KMS-11 (cell line): ENCODE data around the gene UBE2H.
"Not testable (repeated sequence)": the region's sequence is repeated elsewhere in the genome, so short reads cannot be mapped to it uniquely, and the experiment has no call there.

Experiments
- H2AFZ ChIP-seq: fragments of 200-600 bp; sonication (generic); 2 replicates; pipeline ENCODE4 v1.6.1; 2016; ENCODE audit warnings: antibody characterized with exemption, mixed run types, low read depth
- H3K27ac ChIP-seq: fragments of 200-600 bp; sonication (generic); 2 replicates; pipeline ENCODE4 v1.6.1; 2016; ENCODE audit warnings: mild to moderate bottlenecking, mixed run types
- H3K27me3 ChIP-seq: fragments of 200-600 bp; sonication (generic); 2 replicates; pipeline ENCODE4 v1.6.1; 2017; ENCODE audit warnings: mild to moderate bottlenecking, low read depth, mixed run types, moderate library complexity; ENCODE audit not compliant: insufficient read depth
- H3K36me3 ChIP-seq: fragments of 200-600 bp; sonication (generic); 2 replicates; pipeline ENCODE4 v1.6.1; 2017; ENCODE audit warnings: mild to moderate bottlenecking, mixed run types; ENCODE audit not compliant: insufficient read depth
- H3K4me1 ChIP-seq: fragments of 200-600 bp; sonication (generic); 2 replicates; pipeline ENCODE4 v1.6.1; 2016; ENCODE audit warnings: mild to moderate bottlenecking, low read depth, mixed run types; ENCODE audit not compliant: poor library complexity, severe bottlenecking
- H3K4me2 ChIP-seq: fragments of 200-600 bp; sonication (generic); 2 replicates; pipeline ENCODE4 v1.7.0; 2016; ENCODE audit warnings: mild to moderate bottlenecking, mixed run types
- H3K4me3 ChIP-seq: fragments of 200-600 bp; sonication (generic); IDR thresholded peaks from 2 replicates; pipeline ENCODE4 v1.6.1; 2017; ENCODE audit warnings: low read depth, low read length, mixed read lengths; ENCODE audit not compliant: insufficient read depth
- H3K79me2 ChIP-seq: fragments of 200-600 bp; sonication (generic); 2 replicates; pipeline ENCODE4 v1.6.1; 2016; ENCODE audit warnings: low read depth, mixed run types; ENCODE audit not compliant: insufficient read depth
- H3K9ac ChIP-seq: fragments of 200-600 bp; sonication (generic); 2 replicates; pipeline ENCODE4 v1.6.1; 2016; ENCODE audit warnings: mild to moderate bottlenecking, mixed run types
- H4K20me1 ChIP-seq: fragments of 200-600 bp; sonication (generic); 2 replicates; pipeline ENCODE4 v1.6.1; 2016; ENCODE audit warnings: mild to moderate bottlenecking, mixed run types; ENCODE audit not compliant: insufficient read depth
- TF ChIP-seq, protein P1 (sequence below): fragments of 200-600 bp; sonication (generic); conservative IDR thresholded peaks from 2 replicates; pipeline ENCODE4 v1.6.1; 2017; ENCODE audit warnings: low read depth, mild to moderate bottlenecking, antibody characterized with exemption, low read length, moderate library complexity, mixed read lengths

The UBE2H gene

DNA sequence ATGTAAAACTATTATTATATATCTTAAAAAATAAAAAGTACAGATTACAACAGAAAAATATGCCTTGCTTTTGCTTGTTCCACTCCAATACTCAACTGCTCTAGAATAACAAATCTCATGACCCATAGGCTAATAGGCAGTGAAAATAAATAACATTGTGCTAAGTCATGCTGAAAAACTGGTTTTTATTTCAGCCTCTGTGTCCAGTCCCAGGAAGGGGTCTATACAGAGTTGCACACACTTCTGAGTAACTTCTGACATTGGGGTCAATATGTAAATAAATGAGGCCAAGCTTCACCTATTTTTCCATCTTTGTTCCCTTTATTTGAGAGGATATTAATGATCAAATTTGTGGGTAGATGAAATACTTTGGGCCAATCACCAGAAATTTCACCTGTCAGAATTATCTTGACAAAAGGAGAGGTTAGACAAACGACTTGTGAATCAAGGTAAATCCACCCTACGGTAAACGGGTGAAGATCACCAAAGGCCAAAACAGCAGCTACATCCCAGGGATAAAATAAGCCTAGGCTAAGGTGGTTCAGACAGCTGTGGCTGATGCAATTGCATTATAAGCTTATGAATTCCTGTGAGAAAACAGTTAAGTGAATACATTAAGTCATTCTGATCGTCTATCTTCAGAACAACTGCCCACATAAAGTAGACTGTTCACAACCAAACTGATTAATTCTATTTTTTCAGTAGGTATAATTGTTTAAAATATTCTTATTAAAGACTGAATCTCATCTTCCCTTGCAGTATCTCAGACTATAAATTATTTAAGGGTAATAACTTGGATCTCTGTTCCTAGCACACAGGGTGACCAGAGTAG is 87.5 kb downstream of the UBE2H start:
- Histone ChIP-seq H3K4me1 (peaks cover 51% of the 10 kb centered on the region), H3K9ac (no peak overlapping the region), H2AFZ (no peak overlapping the region), H3K4me3 (no peak overlapping the region), H3K27me3 (no peaks in the 10 kb centered on the region), H3K4me2 (peak overlapping the region; percentile 1; the same call in 1 of the 2 replicates), H3K36me3 (no peaks in the 10 kb centered on the region), H3K27ac (no peak overlapping the region), H4K20me1 (peaks cover 3% of the 10 kb centered on the region; the same call in 1 of the 2 replicates), H3K79me2 (peaks cover 17% of the 10 kb centered on the region)
- TF ChIP-seq, protein P1, sequence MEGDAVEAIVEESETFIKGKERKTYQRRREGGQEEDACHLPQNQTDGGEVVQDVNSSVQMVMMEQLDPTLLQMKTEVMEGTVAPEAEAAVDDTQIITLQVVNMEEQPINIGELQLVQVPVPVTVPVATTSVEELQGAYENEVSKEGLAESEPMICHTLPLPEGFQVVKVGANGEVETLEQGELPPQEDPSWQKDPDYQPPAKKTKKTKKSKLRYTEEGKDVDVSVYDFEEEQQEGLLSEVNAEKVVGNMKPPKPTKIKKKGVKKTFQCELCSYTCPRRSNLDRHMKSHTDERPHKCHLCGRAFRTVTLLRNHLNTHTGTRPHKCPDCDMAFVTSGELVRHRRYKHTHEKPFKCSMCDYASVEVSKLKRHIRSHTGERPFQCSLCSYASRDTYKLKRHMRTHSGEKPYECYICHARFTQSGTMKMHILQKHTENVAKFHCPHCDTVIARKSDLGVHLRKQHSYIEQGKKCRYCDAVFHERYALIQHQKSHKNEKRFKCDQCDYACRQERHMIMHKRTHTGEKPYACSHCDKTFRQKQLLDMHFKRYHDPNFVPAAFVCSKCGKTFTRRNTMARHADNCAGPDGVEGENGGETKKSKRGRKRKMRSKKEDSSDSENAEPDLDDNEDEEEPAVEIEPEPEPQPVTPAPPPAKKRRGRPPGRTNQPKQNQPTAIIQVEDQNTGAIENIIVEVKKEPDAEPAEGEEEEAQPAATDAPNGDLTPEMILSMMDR = no peak

DNA sequence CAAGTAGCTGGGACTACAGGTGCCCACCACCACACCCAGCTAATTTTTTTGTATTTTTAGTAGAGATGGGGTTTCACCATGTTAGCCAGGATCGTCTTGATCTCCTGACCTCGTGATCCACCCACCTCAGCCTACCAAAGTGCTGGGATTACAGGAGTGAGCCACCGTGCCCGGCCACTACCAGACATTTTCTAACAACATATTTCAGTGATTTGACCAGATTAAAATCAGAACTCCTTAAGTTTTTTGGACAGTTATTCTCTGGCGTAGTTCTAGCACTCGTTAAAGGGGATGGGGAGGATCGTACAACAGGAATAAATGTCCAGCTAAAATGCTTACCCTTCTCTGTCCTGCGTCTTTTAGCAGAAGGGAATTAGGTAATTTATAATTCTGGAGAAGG is 88.1 kb downstream of the UBE2H start:
- H3K27ac ChIP-seq, H2AFZ ChIP-seq, H4K20me1 ChIP-seq, H3K27me3 ChIP-seq, H3K36me3 ChIP-seq, H3K4me3 ChIP-seq, H3K9ac ChIP-seq, H3K4me2 ChIP-seq: not testable (repeated sequence)
- peaks cover 56% of the 10 kb centered on the region for H3K4me1 ChIP-seq
- peaks cover 23% of the 10 kb centered on the region for H3K79me2 ChIP-seq

DNA sequence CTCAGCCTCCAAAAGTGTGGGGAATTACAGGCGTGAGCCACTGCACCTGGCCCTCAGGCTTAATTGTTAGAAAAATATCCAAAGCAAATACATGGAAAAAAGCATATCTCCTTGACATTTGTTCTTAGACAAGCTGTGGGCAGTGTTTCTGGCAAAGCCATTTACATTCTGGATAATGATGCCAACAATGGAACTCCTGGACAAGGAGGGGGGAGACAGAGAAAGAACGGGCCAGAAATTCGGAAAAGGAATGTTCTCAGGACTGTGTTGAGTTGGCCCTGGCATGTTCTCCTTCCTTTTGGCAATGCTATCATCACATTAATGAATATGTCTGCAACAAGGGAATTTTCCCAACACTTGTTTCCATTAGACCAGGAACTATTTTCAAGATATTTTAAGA is 88.7 kb downstream of the UBE2H start:
- H3K4me3 ChIP-seq = no peak overlapping the region
- no peaks in the 10 kb centered on the region for H3K36me3 ChIP-seq
- no peaks in the 10 kb centered on the region for H3K27me3 ChIP-seq
- no peak overlapping the region for H3K27ac ChIP-seq
- H3K4me1 ChIP-seq = peaks cover 62% of the 10 kb centered on the region
- no peak overlapping the region for H3K4me2 ChIP-seq
- peaks cover 29% of the 10 kb centered on the region for H3K79me2 ChIP-seq
- peaks cover 9% of the 10 kb centered on the region; the same call in 1 of the 2 replicates for H4K20me1 ChIP-seq
- TF ChIP-seq, protein P1 = no peak
- H2AFZ ChIP-seq = no peak overlapping the region
- H3K9ac ChIP-seq = no peak overlapping the region

DNA sequence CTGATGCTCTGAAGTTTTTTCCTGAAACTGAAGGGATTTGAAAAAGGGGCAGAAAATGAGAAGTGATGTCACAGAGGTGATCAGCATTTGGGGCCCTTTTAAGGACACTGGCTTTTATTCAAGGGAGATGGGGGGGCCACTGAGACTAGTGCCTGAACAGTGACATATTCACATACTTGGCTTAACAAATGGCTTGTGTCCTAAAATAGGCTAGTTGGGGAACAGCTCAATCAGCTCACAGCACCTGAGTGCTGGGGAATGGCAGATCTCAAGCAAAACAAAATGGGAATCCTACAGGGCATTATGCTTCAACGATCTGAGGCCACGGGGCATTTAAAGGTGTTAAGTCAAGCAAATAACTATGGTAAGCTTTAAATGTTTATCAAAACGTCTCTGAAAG is 90.1 kb downstream of the UBE2H start:
- peaks cover 9% of the 10 kb centered on the region; the same call in 1 of the 2 replicates for H4K20me1 ChIP-seq
- no peak overlapping the region for H3K27ac ChIP-seq
- peaks cover 64% of the 10 kb centered on the region for H3K4me1 ChIP-seq
- H3K4me3 ChIP-seq = no peak overlapping the region
- H2AFZ ChIP-seq = no peak overlapping the region
- H3K36me3 ChIP-seq = no peaks in the 10 kb centered on the region
- no peak overlapping the region for H3K9ac ChIP-seq
- peaks cover 32% of the 10 kb centered on the region for H3K79me2 ChIP-seq
- TF ChIP-seq, protein P1 = no peak
- H3K27me3 ChIP-seq = no peaks in the 10 kb centered on the region
- no peak overlapping the region for H3K4me2 ChIP-seq

DNA sequence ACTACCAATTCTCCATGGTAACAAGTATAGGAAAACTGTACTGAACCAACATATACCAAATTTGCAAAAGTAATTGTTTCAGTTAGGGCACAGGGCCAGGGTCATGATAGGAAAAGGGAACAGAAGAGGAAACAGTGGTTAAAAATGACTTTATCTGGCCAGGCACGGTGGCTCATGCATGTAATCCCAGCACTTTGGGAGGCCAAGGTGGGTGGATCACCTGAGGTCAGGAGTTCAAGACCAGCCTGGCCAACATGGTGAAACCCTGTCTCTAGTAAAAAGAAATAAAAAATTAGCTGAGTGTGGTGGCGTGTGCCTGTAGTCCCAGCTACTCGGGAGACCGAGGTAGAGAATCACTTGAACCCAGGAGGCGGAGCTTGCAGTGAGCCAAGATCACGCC is 92.0 kb downstream of the UBE2H start:
- peaks cover 51% of the 10 kb centered on the region for H3K4me1 ChIP-seq
- not testable (repeated sequence) for H4K20me1 ChIP-seq, H2AFZ ChIP-seq, H3K9ac ChIP-seq, H3K27ac ChIP-seq, H3K4me3 ChIP-seq, H3K4me2 ChIP-seq, H3K27me3 ChIP-seq, H3K36me3 ChIP-seq
- peaks cover 36% of the 10 kb centered on the region for H3K79me2 ChIP-seq
